Ovary (tissue), 9 donors: Measurements from ENCODE around the gene SNAP29. TPM values are rescaled to one million over a fixed set of nuclear protein-coding genes. Genes with fewer than 3 reads are reported as not detected.

Experiments used
- DNase-seq, 5 donors: peaks; one replicate each; pipeline ENCODE4 v3.0.0-alpha.2; 2019 to 2020
- H3K27ac ChIP-seq, 2 donors: fragments of 200-600 bp; one replicate each; pipeline versions ENCODE4 v1.5.1 to v1.8.0; 2019 to 2022
- H3K27me3 ChIP-seq: fragments of 200-600 bp; one replicate; pipeline ENCODE4 v1.8.0; 2022
- H3K36me3 ChIP-seq: fragments of 200-600 bp; sonication (generic); one replicate; pipeline ENCODE4 v1.5.1; 2019
- H3K4me1 ChIP-seq: one replicate; pipeline ENCODE4 v1.8.1; 2013; ENCODE audit warnings: mild to moderate bottlenecking, moderate library complexity; ENCODE audit not compliant: insufficient read depth
- H3K4me3 ChIP-seq: fragments of 200-600 bp; sonication (generic); one replicate; pipeline ENCODE4 v1.5.1; 2017
- H3K9me3 ChIP-seq, 2 donors: fragments of 200-600 bp in 1 of 2; sonication (generic) in 1 of 2; one replicate each; pipeline versions ENCODE4 v1.5.1 to v1.8.1; 2013 to 2019; ENCODE audit warnings: mild to moderate bottlenecking in 1 of 2, moderate library complexity in 1 of 2
- EP300 ChIP-seq: sonication (generic); formaldehyde crosslinking; IDR thresholded peaks from one replicate; pipeline ENCODE4 v1.6.1; 2017; ENCODE audit warnings: antibody characterized with exemption
- POLR2A ChIP-seq: fragments of 450-650 bp; IDR thresholded peaks from one replicate; pipeline ENCODE4 v1.6.1; 2017; ENCODE audit warnings: antibody characterized with exemption, mild to moderate bottlenecking, moderate library complexity
- WGBS, 3 donors: extraction: QIAGEN DNeasy Blood & Tissue Kit in 1 of 3; methylation state at CpG; one replicate each; pipeline versions ENCODE4 v1.1.5 to v1.1.7; 2013 to 2017; 5-methylcytosine and 5-hydroxymethylcytosine counted together
- intact Hi-C, 4 donors: fragments of 100-400 bp; cut with DNase I; formaldehyde crosslinking; loops; one replicate each; pipeline versions ENCODE4 v1.11.0 to v1.15.1; 2022 to 2023
- polyA plus RNA-seq, 2 donors: library from polyadenylated mRNA; stranded (reverse); fragments of 200-250 nt in 1 of 2; fragments of 350-450 nt in 1 of 2; fragmentation: Illumina TruSeq in 1 of 2; extraction: RNeasy Lipid Tissue Mini Kit (QIAGEN cat#74804) in 1 of 2; gene quantifications; one replicate each; pipeline ENCODE4 v1.2.3, GENCODE V29; 2013 to 2014
- total RNA-seq, 7 donors: library from RNA; depleted of rRNA in 2 of 7; stranded (reverse); fragments of >200 nt in 2 of 7; fragmentation: NEBNext Ultra II Directional in 3 of 7; extraction: Animal tissue kit (Norgen Biotek cat#: 25700) in 3 of 7; gene quantifications; one replicate each; pipeline versions ENCODE4 v1.1.0 to v1.2.4, GENCODE V29; 2016 to 2023
- TF ChIP-seq, protein P1 (sequence below), 3 donors: fragments of 450-650 bp in 2 of 3; fragments of 200-600 bp in 1 of 3; IDR thresholded peaks; one replicate each; pipeline versions ENCODE4 v1.5.1 to v1.8.0; 2016 to 2022; ENCODE audit warnings: antibody characterized with exemption in 3 of 3, mild to moderate bottlenecking in 1 of 3
- donor health status: DM: no; HTN: no; CAD: no; lungs with moderate emphysema.
- donor health status: DM: no; HTN: no; CAD: no.
- donor health status: Bipolar disorder and iron deficiency.
- donor health status: DM: yes; HTN: yes; CAD: no.
- donor health status: DM: no; HTN: no; CAD: no.
- donor health status: DM: yes; HTN: yes; CAD: no.

The SNAP29 gene
- total and polyA plus RNA-seq, 9 donors, result 12.0 to 58.6 (median 22.9) TPM

DNA sequence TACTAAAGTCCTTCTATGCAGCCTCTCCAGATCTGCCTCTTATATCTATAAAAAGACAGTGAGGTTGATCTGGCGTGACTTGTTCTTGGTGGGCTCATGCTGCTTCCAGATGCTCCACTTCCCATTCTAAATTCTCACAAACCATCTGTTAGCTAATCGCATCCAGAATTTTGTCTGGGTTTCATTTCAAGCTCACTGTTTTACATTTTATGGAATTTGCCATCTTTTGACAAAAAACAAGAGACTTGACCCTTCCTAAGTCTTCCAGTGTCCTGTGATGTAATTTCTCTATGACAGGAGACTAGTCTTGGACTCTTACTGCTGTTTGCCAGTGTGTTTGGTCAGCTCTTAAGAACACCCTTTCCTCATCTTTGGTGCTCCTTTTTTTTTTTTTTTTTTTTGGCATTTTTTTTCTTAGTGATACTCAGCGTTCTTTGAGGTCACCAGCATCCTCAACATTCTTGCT lies 81.4 kb downstream of the SNAP29 start:
- H3K27ac ChIP-seq, result no peak overlapping the region
- 52 to 61% (median 58%) methylated on average over 3 of the region's 3 CpGs for WGBS, 3 donors
- no peak for TF ChIP-seq POLR2A
- TF ChIP-seq, protein P1, sequence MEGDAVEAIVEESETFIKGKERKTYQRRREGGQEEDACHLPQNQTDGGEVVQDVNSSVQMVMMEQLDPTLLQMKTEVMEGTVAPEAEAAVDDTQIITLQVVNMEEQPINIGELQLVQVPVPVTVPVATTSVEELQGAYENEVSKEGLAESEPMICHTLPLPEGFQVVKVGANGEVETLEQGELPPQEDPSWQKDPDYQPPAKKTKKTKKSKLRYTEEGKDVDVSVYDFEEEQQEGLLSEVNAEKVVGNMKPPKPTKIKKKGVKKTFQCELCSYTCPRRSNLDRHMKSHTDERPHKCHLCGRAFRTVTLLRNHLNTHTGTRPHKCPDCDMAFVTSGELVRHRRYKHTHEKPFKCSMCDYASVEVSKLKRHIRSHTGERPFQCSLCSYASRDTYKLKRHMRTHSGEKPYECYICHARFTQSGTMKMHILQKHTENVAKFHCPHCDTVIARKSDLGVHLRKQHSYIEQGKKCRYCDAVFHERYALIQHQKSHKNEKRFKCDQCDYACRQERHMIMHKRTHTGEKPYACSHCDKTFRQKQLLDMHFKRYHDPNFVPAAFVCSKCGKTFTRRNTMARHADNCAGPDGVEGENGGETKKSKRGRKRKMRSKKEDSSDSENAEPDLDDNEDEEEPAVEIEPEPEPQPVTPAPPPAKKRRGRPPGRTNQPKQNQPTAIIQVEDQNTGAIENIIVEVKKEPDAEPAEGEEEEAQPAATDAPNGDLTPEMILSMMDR (IDR thresholded peaks at IDR 0.05), result no peak
- no peak for TF ChIP-seq EP300
- H3K4me1 ChIP-seq, result peaks cover 15% of the 10 kb centered on the region
- no peaks in the 10 kb centered on the region for H3K9me3 ChIP-seq
- no peaks in the 10 kb centered on the region for H3K27me3 ChIP-seq
- intact Hi-C loops, result no loop called here
- H3K4me3 ChIP-seq, result no peak overlapping the region
- no peaks in the 10 kb centered on the region for H3K36me3 ChIP-seq
- DNase-seq, result no peak

Other genes with a start within 250 kb of the SNAP29 start
- gene SERPIND1, start 84.9 kb upstream of the SNAP29 start, total RNA-seq, result 1 to 10 TPM in 3 of 7 donors, under 1 TPM in 4; 0.22 to 2.2 (median 0.61) TPM
- 1 to 10 TPM; 1.1 to 5.0 TPM for gene SERPIND1, start 84.9 kb upstream of the SNAP29 start, polyA plus RNA-seq
- gene PI4KA, start 196 bp upstream of the SNAP29 start, total RNA-seq, result 10 to 100 TPM; 50.0 to 97.6 (median 66.7) TPM
- gene PI4KA, start 196 bp upstream of the SNAP29 start, polyA plus RNA-seq, result 10 to 100 TPM; 30.6 to 36.9 TPM
- gene CRKL, start 58.4 kb downstream of the SNAP29 start, total RNA-seq, result 10 to 100 TPM; 42.8 to 71.5 (median 58.0) TPM
- gene CRKL, start 58.4 kb downstream of the SNAP29 start, polyA plus RNA-seq, result 10 to 100 TPM; 22.7 to 51.5 TPM
- gene AIFM3, start 108.2 kb downstream of the SNAP29 start, total RNA-seq, result 1 to 10 TPM in 4 of 7 donors, under 1 TPM in 3; 0.43 to 2.7 (median 1.1) TPM
- gene AIFM3, start 108.2 kb downstream of the SNAP29 start, polyA plus RNA-seq, result 1 to 10 TPM in 1 of 2 donors, not detected in 1; 1.1 TPM
- gene LZTR1, start 123.3 kb downstream of the SNAP29 start, total RNA-seq, result 10 to 100 TPM; 30.4 to 73.4 (median 51.6) TPM
- 10 to 100 TPM; 28.2 to 32.3 TPM for gene LZTR1, start 123.3 kb downstream of the SNAP29 start, polyA plus RNA-seq
- gene THAP7, start 143.1 kb downstream of the SNAP29 start, total RNA-seq, result 10 to 100 TPM; 27.5 to 54.0 (median 39.3) TPM
- 10 to 100 TPM in 1 of 2 donors, 1 to 10 TPM in 1; 7.8 to 54.9 TPM for gene THAP7, start 143.1 kb downstream of the SNAP29 start, polyA plus RNA-seq
- 1 to 10 TPM in 4 of 7 donors, under 1 TPM in 3; 0.69 to 1.6 (median 1.0) TPM for gene P2RX6, start 156.2 kb downstream of the SNAP29 start, total RNA-seq
- gene P2RX6, start 156.2 kb downstream of the SNAP29 start, polyA plus RNA-seq, result 1 to 10 TPM in 1 of 2 donors, under 1 TPM in 1; 0.47 to 1.3 TPM
- gene SLC7A4, start 173.6 kb downstream of the SNAP29 start, total RNA-seq, result 1 to 10 TPM in 1 of 7 donors, under 1 TPM in 4, not detected in 2; 0.23 to 4.8 (median 0.61) TPM
- under 1 TPM; 0.16 to 0.30 TPM for gene SLC7A4, start 173.6 kb downstream of the SNAP29 start, polyA plus RNA-seq
- 1 to 10 TPM in 2 of 7 donors, under 1 TPM in 2, not detected in 3; 0.25 to 3.0 (median 0.77) TPM for gene LRRC74B, start 186.9 kb downstream of the SNAP29 start, total RNA-seq
- under 1 TPM; 0.02 to 0.03 TPM for gene LRRC74B, start 186.9 kb downstream of the SNAP29 start, polyA plus RNA-seq